ENCODE results near the gene CYP11A1.

GRCh38 chr15:74317820-74318375 is 49.5 kb downstream of the CYP11A1 start:
- no peak for TF ChIP-seq CTCF (IDR thresholded peaks at IDR 0.05)
- no peak for TF ChIP-seq POLR2A (IDR thresholded peaks at IDR 0.05)

Measured in esophagus squamous epithelium (tissue), 4 donors.